Measurements from ENCODE around the gene OS9. TPM values are rescaled to one million over a fixed set of nuclear protein-coding genes. Genes with fewer than 3 reads are reported as not detected.

OS9 gene
- total and polyA plus RNA-seq, 9 of the 15 experiments (the other 6 are each of a cell fraction or from before 2014, with no cell fraction given), result 4.6 to 105 (median 89.5) TPM

GRCh38 chr12:57744777-57745484, 51.0 kb downstream of the OS9 start, which contains the start of gene TSPAN31 (continued):
- no peak for TF ChIP-seq HMG20B (CRISPR knock-in tag; IDR thresholded peaks at IDR 0.05)
- TF ChIP-seq CCAR2 (IDR thresholded peaks at IDR 0.05; ENCODE audit: low read depth, low read length), result no peak
- no peak for TF ChIP-seq ZFP30 (CRISPR knock-in tag; IDR thresholded peaks at IDR 0.05; ENCODE audit: borderline replicate concordance)
- no peak for TF ChIP-seq KLF16 (IDR thresholded peaks at IDR 0.05)

GRCh38 chr12:57745485-57745881, 51.6 kb downstream of the OS9 start:
- DNase-seq (ENCODE audit: extremely low read depth in 1 of 4, low spot score in 3 of 4) (peak in 1 of 4 experiments; percentile 50), FAIRE-seq (no peak), ATAC-seq (peak; percentile 42)
- intact Hi-C loops (cut with micrococcal nuclease) (no loop called here), in situ Hi-C loops (cut with MboI) (loop anchor here (10.0 kb wide), 1 partner anchor 431 kb away; no protein-coding TSS in a partner anchor)
- H3K4me3 ChIP-seq, result peak overlapping the region; percentile 59
- POLR2A ChIA-PET, result interaction anchor here (0.6 to 2.5 kb wide), 13 partner anchors 9 to 226 kb away, joined by 3 to 15 read pairs (median 3); partner anchors contain the start of genes CYP27B1, DDIT3, EEF1AKMT3 and METTL1
- no TSS peak for BruUV-seq (replicated peaks)
- peaks cover 24% of the 10 kb centered on the region for H3K79me2 ChIP-seq (ENCODE audit: control insufficient read depth, insufficient read depth, low read length)
- peak overlapping the region; percentile 68; the same call in 1 of the 2 replicates for H2AFZ ChIP-seq (ENCODE audit: low read depth, low read length)
- peaks cover 10% of the 10 kb centered on the region in 2 experiments; a peak in 3 of 5 replicates for H3K4me1 ChIP-seq (replicated peaks in 1 of 2; ENCODE audit: control insufficient read depth in 2 of 2, insufficient read depth in 2 of 2, low read length in 2 of 2)
- peak overlapping the region; percentile 88 to 95 for H3K9ac ChIP-seq (ENCODE audit: insufficient read depth in 1 of 2, low read depth in 2 of 2, low read length in 2 of 2)
- H3K4me2 ChIP-seq (ENCODE audit: insufficient read depth, low read length), result peak overlapping the region; percentile 88
- no peaks in the 10 kb centered on the region for H3K9me3 ChIP-seq (replicated peaks; ENCODE audit: control insufficient read depth, insufficient read depth, low read depth, low read length)
- H3K27me3 ChIP-seq (ENCODE audit: control insufficient read depth in 2 of 2, insufficient read depth in 2 of 2, low read length in 2 of 2), result peaks cover 0 to 3% of the 10 kb centered on the region in 2 experiments; a peak in 2 of 5 replicates
- peaks cover 45% of the 10 kb centered on the region for H3K36me3 ChIP-seq (ENCODE audit: control insufficient read depth, insufficient read depth, low read length)
- H3K9me1 ChIP-seq (ENCODE audit: control insufficient read depth, insufficient read depth, low read length), result no peaks in the 10 kb centered on the region
- WGBS (ENCODE audit: insufficient coverage, low coverage, missing lambda C conversion rate), result 32% methylated on average over 8 of the region's 8 CpGs
- H4K20me1 ChIP-seq (replicated peaks; ENCODE audit: control insufficient read depth, insufficient read depth, low read length), result no peaks in the 10 kb centered on the region
- H3K27ac ChIP-seq (ENCODE audit: extremely low read depth, low read depth, low read length), result peak overlapping the region; percentile 84
- CTCF ChIA-PET (ENCODE audit: low intra/inter-chr PET ratio), result no interaction called here
- no peak for TF ChIP-seq GATAD2B (IDR thresholded peaks at IDR 0.05; ENCODE audit: borderline replicate concordance)
- no peak for TF ChIP-seq ZNF76 (CRISPR knock-in tag; IDR thresholded peaks at IDR 0.05; ENCODE audit: borderline replicate concordance)
- no peak for TF ChIP-seq BRF2 (IDR thresholded peaks at IDR 0.05; ENCODE audit: borderline replicate concordance, insufficient read depth, insufficient read length)
- TF ChIP-seq SIX5 (IDR thresholded peaks at IDR 0.05; ENCODE audit: borderline replicate concordance in 1 of 2, insufficient read depth in 1 of 2, low read depth in 1 of 2, low read length in 2 of 2), result no peak
- TF ChIP-seq CREB1 (IDR thresholded peaks at IDR 0.05), result no peak; the same call in 1 of the 2 replicates
- no peak for TF ChIP-seq CREB1 (CRISPR knock-in tag; IDR thresholded peaks at IDR 0.05)
- no peak for TF ChIP-seq MITF (IDR thresholded peaks at IDR 0.05)
- TF ChIP-seq TBP (optimal IDR thresholded peaks at IDR 0.05; ENCODE audit: low read depth, low read length), result no peak
- peak; percentile 9; the same call in 1 of the 2 replicates for TF ChIP-seq TEAD4 (IDR thresholded peaks at IDR 0.05; ENCODE audit: low read length)
- no peak for TF ChIP-seq TEAD4 (CRISPR knock-in tag; IDR thresholded peaks at IDR 0.05; ENCODE audit: borderline replicate concordance)
- TF ChIP-seq EP300 (IDR thresholded peaks at IDR 0.05; ENCODE audit: low read length), result no peak
- TF ChIP-seq POLR2AphosphoS2 (IDR thresholded peaks at IDR 0.05; ENCODE audit: low read length), result peak; percentile 96
- TF ChIP-seq PRMT5 (CRISPR knock-in tag; IDR thresholded peaks at IDR 0.05), result no peak
- no peak for TF ChIP-seq ARHGAP35 (IDR thresholded peaks at IDR 0.05; ENCODE audit: partially characterized antibody)
- TF ChIP-seq SRSF9 (IDR thresholded peaks at IDR 0.05; ENCODE audit: borderline replicate concordance, low read depth, low read length), result no peak
- TF ChIP-seq KDM4B (IDR thresholded peaks at IDR 0.05; ENCODE audit: borderline replicate concordance in 2 of 2, low read depth in 1 of 2), result no peak
